Ascending aorta (tissue), 2 donors: Measurements from ENCODE around the gene APOBEC3B. TPM values are rescaled to one million over a fixed set of nuclear protein-coding genes. Genes with fewer than 3 reads are reported as not detected.

Experiments
- DNase-seq, 2 donors: peaks; one replicate each; pipeline ENCODE4 v3.0.0-alpha.2; 2019; ENCODE audit warnings: low spot score in 2 of 2
- H3K27ac ChIP-seq, 2 donors: fragments of 200-600 bp; sonication (generic); one replicate each; pipeline ENCODE4 v1.5.1; 2016 to 2017; ENCODE audit warnings: mild to moderate bottlenecking in 1 of 2
- H3K27me3 ChIP-seq: fragments of 200-600 bp; sonication (generic); one replicate; pipeline ENCODE4 v1.5.1; 2017
- H3K36me3 ChIP-seq, 2 donors: fragments of 200-600 bp; sonication (generic); one replicate each; pipeline ENCODE4 v1.5.1; 2016
- H3K4me1 ChIP-seq, 2 donors: fragments of 200-600 bp; sonication (generic); one replicate each; pipeline ENCODE4 v1.5.1; 2016 to 2017; ENCODE audit warnings: mild to moderate bottlenecking in 1 of 2
- H3K4me3 ChIP-seq, 2 donors: fragments of 200-600 bp; sonication (generic); one replicate each; pipeline ENCODE4 v1.5.1; 2016 to 2017; ENCODE audit warnings: mild to moderate bottlenecking in 1 of 2
- H3K9me3 ChIP-seq, 2 donors: fragments of 200-600 bp; sonication (generic); one replicate each; pipeline ENCODE4 v1.5.1; 2016
- intact Hi-C: fragments of 100-400 bp; cut with DNase I; formaldehyde crosslinking; loops from one replicate; pipeline ENCODE4 v1.15.1; 2023
- total RNA-seq: library from RNA; depleted of rRNA; stranded (reverse); fragments of >200 nt; gene quantifications from one replicate; pipeline ENCODE4 v1.1.0, GENCODE V29; 2016
- TF ChIP-seq, protein P1 (sequence below), 3 experiments: fragments of 200-600 bp in 2 of 3; fragments of 450-650 bp in 1 of 3; sonication (generic) in 2 of 3; IDR thresholded peaks; one replicate each; pipeline ENCODE4 v1.5.1; 2016 to 2019; ENCODE audit warnings: antibody characterized with exemption in 3 of 3, mild to moderate bottlenecking in 1 of 3, moderate library complexity in 1 of 3

APOBEC3B gene
- total RNA-seq, 1 donor from 2014 or later = 0.64 TPM

GRCh38 chr22:38967451-38968450, 14.4 kb upstream of the APOBEC3B start:
- DNase-seq = peak in 1 of 2 donors; percentile 71

GRCh38 chr22:38968801-38969200, 13.3 kb upstream of the APOBEC3B start:
- TF ChIP-seq, protein P1, sequence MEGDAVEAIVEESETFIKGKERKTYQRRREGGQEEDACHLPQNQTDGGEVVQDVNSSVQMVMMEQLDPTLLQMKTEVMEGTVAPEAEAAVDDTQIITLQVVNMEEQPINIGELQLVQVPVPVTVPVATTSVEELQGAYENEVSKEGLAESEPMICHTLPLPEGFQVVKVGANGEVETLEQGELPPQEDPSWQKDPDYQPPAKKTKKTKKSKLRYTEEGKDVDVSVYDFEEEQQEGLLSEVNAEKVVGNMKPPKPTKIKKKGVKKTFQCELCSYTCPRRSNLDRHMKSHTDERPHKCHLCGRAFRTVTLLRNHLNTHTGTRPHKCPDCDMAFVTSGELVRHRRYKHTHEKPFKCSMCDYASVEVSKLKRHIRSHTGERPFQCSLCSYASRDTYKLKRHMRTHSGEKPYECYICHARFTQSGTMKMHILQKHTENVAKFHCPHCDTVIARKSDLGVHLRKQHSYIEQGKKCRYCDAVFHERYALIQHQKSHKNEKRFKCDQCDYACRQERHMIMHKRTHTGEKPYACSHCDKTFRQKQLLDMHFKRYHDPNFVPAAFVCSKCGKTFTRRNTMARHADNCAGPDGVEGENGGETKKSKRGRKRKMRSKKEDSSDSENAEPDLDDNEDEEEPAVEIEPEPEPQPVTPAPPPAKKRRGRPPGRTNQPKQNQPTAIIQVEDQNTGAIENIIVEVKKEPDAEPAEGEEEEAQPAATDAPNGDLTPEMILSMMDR (IDR thresholded peaks at IDR 0.05) = no peak
- H3K4me3 ChIP-seq = no peak overlapping the region
- intact Hi-C loops = no loop called here
- H3K9me3 ChIP-seq = no peaks in the 10 kb centered on the region
- no peak for DNase-seq
- no peaks in the 10 kb centered on the region for H3K36me3 ChIP-seq
- no peak overlapping the region for H3K27ac ChIP-seq
- no peaks in the 10 kb centered on the region for H3K4me1 ChIP-seq
- no peaks in the 10 kb centered on the region for H3K27me3 ChIP-seq

More at GRCh38 chr22:38967451-38968450, 14.4 kb upstream of the APOBEC3B start:
- Histone ChIP-seq H3K36me3 (no peaks in the 10 kb centered on the region), H3K27ac (no peak overlapping the region), H3K27me3 (no peaks in the 10 kb centered on the region), H3K4me3 (no peak overlapping the region), H3K4me1 (no peaks in the 10 kb centered on the region), H3K9me3 (no peaks in the 10 kb centered on the region)
- TF ChIP-seq, protein P1 (IDR thresholded peaks at IDR 0.05) = no peak
- intact Hi-C loops = no loop called here

DNA sequence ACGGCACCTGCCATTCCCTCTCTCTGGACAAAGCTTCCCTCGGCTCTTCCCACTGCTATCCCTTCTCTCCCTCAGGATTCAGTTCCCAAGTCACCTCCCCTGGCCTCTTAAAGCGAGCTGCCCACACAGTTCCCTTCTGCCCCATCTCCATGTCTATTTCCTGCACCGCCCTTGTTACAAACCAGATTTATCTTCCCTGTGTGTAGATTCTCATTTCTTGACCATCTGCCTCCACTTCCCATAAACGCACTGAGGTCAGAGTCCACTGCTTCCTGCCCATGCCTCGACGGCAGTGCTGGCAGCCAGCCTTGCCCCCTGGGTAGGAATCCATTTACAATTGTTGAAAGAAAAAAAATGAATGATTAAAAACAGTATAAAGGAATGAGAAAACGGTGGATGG, 11.6 kb upstream of the APOBEC3B start:
- Histone ChIP-seq H3K9me3 (no peaks in the 10 kb centered on the region), H3K4me3 (no peak overlapping the region), H3K27ac (no peak overlapping the region), H3K27me3 (no peaks in the 10 kb centered on the region), H3K36me3 (no peaks in the 10 kb centered on the region), H3K4me1 (no peaks in the 10 kb centered on the region)
- intact Hi-C loops = no loop called here
- TF ChIP-seq, protein P1 (IDR thresholded peaks at IDR 0.05) = no peak
- DNase-seq = no peak

DNA sequence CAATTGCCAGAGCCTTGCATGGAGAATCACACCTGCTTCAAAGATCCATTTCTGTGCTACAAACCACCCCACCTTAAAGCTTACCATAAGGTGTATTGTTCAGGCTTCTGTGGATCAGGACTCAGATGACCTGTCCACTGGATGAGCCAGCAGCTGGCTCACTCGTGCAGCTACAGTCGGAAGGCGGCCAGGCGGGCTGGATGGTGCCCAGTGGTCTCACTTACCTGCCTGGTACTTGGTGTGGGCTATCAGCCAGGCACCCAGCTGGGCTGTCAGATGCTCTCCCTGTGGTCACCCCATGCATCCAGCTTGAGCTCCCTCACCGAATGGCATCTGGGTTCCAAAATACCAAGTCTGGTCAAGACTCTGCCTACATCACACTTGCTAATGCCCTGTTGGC, 10.9 kb upstream of the APOBEC3B start:
- no peaks in the 10 kb centered on the region for H3K4me1 ChIP-seq
- no peaks in the 10 kb centered on the region for H3K9me3 ChIP-seq
- TF ChIP-seq, protein P1 (IDR thresholded peaks at IDR 0.05) = no peak
- H3K27ac ChIP-seq = no peak overlapping the region
- H3K4me3 ChIP-seq = no peak overlapping the region
- no peaks in the 10 kb centered on the region for H3K27me3 ChIP-seq
- H3K36me3 ChIP-seq = no peaks in the 10 kb centered on the region
- no peak for DNase-seq
- intact Hi-C loops = no loop called here

DNA sequence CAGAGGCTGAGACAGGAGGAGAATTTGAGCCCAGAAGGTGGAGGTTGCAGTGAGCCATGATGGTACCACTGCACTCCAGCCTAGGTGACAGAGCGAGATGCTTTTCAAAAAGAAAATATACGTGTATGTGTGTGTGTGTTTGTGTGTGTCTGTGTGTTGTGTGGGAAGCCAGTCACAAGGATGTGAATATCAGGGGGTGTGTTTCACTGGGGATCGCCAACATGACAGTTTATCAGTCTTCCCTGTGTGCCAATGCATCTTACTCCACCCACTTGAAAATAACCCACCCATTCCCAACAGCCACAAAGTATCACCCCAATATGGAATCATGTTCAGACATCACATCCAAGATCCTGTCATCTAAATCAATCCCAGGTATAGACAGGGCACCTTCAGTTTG, 10.4 kb upstream of the APOBEC3B start:
- no peak overlapping the region for H3K4me3 ChIP-seq
- no peak overlapping the region for H3K27ac ChIP-seq
- no peaks in the 10 kb centered on the region for H3K9me3 ChIP-seq
- H3K4me1 ChIP-seq = no peaks in the 10 kb centered on the region
- no peaks in the 10 kb centered on the region for H3K27me3 ChIP-seq
- intact Hi-C loops = no loop called here
- H3K36me3 ChIP-seq = no peaks in the 10 kb centered on the region
- TF ChIP-seq, protein P1 (IDR thresholded peaks at IDR 0.05) = no peak
- DNase-seq = no peak
